ENCODE results near the gene TEKT3. TPM values are rescaled to one million over a fixed set of nuclear protein-coding genes. Genes with fewer than 3 reads are reported as not detected.

Gene TEKT3
- total and polyA plus RNA-seq, 2 of the 4 experiments (the other 2 are of a cell fraction), result 0.15 TPM; not detected in 1

DNA sequence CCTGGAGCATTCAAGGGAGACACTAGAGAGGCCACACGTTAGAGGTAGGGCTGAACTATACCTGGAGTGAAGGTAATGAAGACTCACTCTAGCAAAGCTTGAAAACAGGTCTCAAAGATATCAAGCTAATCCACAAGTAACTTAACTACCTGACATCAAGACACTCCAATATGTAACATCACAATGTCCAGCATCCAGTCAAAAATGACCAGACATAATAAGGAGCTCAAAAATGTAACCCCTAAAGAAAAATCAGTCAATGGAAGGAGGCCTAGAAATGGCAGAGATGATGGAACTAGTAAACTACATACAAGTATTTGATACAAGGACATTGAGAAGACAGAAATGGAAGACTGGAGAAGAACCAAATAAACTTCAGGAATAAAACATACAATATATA lies 6.0 kb downstream of the TEKT3 start:
- Histone ChIP-seq H3K9me1 (ENCODE audit: insufficient read depth, low read length) (no peaks in the 10 kb centered on the region), H3K56ac (ENCODE audit: extremely low read depth, insufficient read depth, low read length) (no peak overlapping the region), H2BK15ac (ENCODE audit: low read depth, low read length) (no peak overlapping the region), H2AFZ (replicated peaks; ENCODE audit: low read length, poor library complexity) (no peak overlapping the region), H2AK9ac (replicated peaks; ENCODE audit: low read depth, low read length, poor library complexity) (no peak overlapping the region), H3K9me3 (ENCODE audit: control insufficient read depth, insufficient read depth, low read length) (peaks cover 6% of the 10 kb centered on the region; the same call in 1 of the 2 replicates), H4K5ac (ENCODE audit: low read depth, low read length) (no peak overlapping the region), H3K14ac (replicated peaks; ENCODE audit: low read depth, low read length) (no peak overlapping the region), H3K4ac (ENCODE audit: low read depth, low read length) (no peak overlapping the region), H3K79me1 (ENCODE audit: low read depth in 1 of 2, low read length in 2 of 2) (no peaks in the 10 kb centered on the region), H2AK5ac (ENCODE audit: low read depth, low read length) (no peak overlapping the region), H4K8ac (ENCODE audit: low read depth in 2 of 2, low read length in 2 of 2) (no peak overlapping the region), H3K9ac (ENCODE audit: low read depth, low read length) (no peak overlapping the region), H2BK120ac (ENCODE audit: low read depth, low read length) (no peak overlapping the region), H3K23ac (ENCODE audit: low read depth, low read length) (no peak overlapping the region), H3K4me3 (ENCODE audit: insufficient read depth, low read depth, low read length) (no peak overlapping the region), H3K4me1 (ENCODE audit: control insufficient read depth, insufficient read depth, low read length) (no peaks in the 10 kb centered on the region), H3K27ac (ENCODE audit: insufficient read depth, low read length) (no peak overlapping the region), H3K18ac (ENCODE audit: low read depth, low read length) (no peak overlapping the region), H4K91ac (ENCODE audit: insufficient read depth, low read depth, low read length) (no peak overlapping the region), H3K27me3 (ENCODE audit: control insufficient read depth, insufficient read depth, low read length) (peaks cover 6% of the 10 kb centered on the region; the same call in 1 of the 2 replicates), H2BK5ac (ENCODE audit: low read depth, low read length, poor library complexity, severe bottlenecking) (no peak overlapping the region), H4K20me1 (ENCODE audit: insufficient read depth, low read length) (no peaks in the 10 kb centered on the region), H3K36me3 (ENCODE audit: control insufficient read depth, insufficient read depth, low read length) (no peaks in the 10 kb centered on the region), H2BK20ac (ENCODE audit: low read depth, low read length) (no peak overlapping the region), H3K4me2 (ENCODE audit: low read depth, low read length) (no peak overlapping the region)
- POLR2A ChIA-PET (ENCODE audit: unreplicated experiment), result no interaction called here
- ATAC-seq (ENCODE audit: low read depth) (no peak), DNase-seq (no peak)
- intact Hi-C loops (cut with micrococcal nuclease), result no loop called here
- in situ Hi-C loops (cut with MboI; ENCODE audit: low sequenced_read_pairs), result no loop called here
- dilution Hi-C loops (cut with HindIII; ENCODE audit: low sequenced_read_pairs, unreplicated experiment), result no loop called here
- BruUV-seq (replicated peaks), result no TSS peak
- TF ChIP-seq POLR2A (IDR thresholded peaks at IDR 0.05; ENCODE audit: low read depth, low read length) (no peak), NFE2L2 (IDR thresholded peaks at IDR 0.05; ENCODE audit: low read depth, low read length) (no peak), CTCF (conservative IDR thresholded peaks at IDR 0.05; ENCODE audit: low read depth, low read length) (no peak), BHLHE40 (IDR thresholded peaks at IDR 0.05; ENCODE audit: low read depth, low read length) (no peak), SMC3 (IDR thresholded peaks at IDR 0.05; ENCODE audit: low read depth, low read length) (no peak), MAZ (IDR thresholded peaks at IDR 0.05; ENCODE audit: borderline replicate concordance, low read depth, low read length) (no peak), MXI1 (IDR thresholded peaks at IDR 0.05; ENCODE audit: borderline replicate concordance, low read depth, low read length) (no peak), MAFK (IDR thresholded peaks at IDR 0.05; ENCODE audit: low read depth, low read length) (no peak), FOS (IDR thresholded peaks at IDR 0.05; ENCODE audit: low read depth, low read length) (no peak), RFX5 (IDR thresholded peaks at IDR 0.05; ENCODE audit: low read depth, low read length) (no peak), CEBPB (IDR thresholded peaks at IDR 0.05; ENCODE audit: low read depth, low read length) (no peak), CHD1 (IDR thresholded peaks at IDR 0.05; ENCODE audit: low read depth, low read length) (no peak), RAD21 (IDR thresholded peaks at IDR 0.05; ENCODE audit: low read length) (no peak), RCOR1 (IDR thresholded peaks at IDR 0.05; ENCODE audit: insufficient replicate concordance, low read length) (no peak)
- TF ChIP-seq, protein P1, sequence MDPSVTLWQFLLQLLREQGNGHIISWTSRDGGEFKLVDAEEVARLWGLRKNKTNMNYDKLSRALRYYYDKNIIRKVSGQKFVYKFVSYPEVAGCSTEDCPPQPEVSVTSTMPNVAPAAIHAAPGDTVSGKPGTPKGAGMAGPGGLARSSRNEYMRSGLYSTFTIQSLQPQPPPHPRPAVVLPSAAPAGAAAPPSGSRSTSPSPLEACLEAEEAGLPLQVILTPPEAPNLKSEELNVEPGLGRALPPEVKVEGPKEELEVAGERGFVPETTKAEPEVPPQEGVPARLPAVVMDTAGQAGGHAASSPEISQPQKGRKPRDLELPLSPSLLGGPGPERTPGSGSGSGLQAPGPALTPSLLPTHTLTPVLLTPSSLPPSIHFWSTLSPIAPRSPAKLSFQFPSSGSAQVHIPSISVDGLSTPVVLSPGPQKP (IDR thresholded peaks at IDR 0.05; ENCODE audit: borderline replicate concordance, low read depth, low read length), result no peak
- TF ChIP-seq, protein P2, sequence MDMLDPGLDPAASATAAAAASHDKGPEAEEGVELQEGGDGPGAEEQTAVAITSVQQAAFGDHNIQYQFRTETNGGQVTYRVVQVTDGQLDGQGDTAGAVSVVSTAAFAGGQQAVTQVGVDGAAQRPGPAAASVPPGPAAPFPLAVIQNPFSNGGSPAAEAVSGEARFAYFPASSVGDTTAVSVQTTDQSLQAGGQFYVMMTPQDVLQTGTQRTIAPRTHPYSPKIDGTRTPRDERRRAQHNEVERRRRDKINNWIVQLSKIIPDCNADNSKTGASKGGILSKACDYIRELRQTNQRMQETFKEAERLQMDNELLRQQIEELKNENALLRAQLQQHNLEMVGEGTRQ (IDR thresholded peaks at IDR 0.05; ENCODE audit: low read depth, low read length), result no peak
- no CpG with 5 or more reads among the region's 1 CpG for WGBS, 2 experiments (ENCODE audit: extremely low coverage in 2 of 2, insufficient read length in 1 of 2)
- CTCF ChIA-PET, result interaction anchor here (1.5 kb wide), 1 partner anchor 9 kb away, joined by 4 read pairs; no protein-coding TSS in a partner anchor
